Activated T-helper 17 cell treated with anti-CD3 and anti-CD28 coated beads, Interleukin-2, amount 50 U/mL, for 72 hours (primary cell): ENCODE measurements around the gene THAP11. TPM values are rescaled to one million over a fixed set of nuclear protein-coding genes. Genes with fewer than 3 reads are reported as not detected.
"Not testable (repeated sequence)": the region's sequence is repeated elsewhere in the genome, so short reads cannot be mapped to it uniquely, and the experiment has no call there.

ENCODE experiments used
- ATAC-seq: fragments of 150-1000 bp; cut with Tn5 transposase; replicated peaks from 2 replicates; pipeline ENCODE4 v1.10.0; 2021; ENCODE audit warnings: mild to moderate bottlenecking, moderate library complexity
- H3K27ac Mint-ChIP-seq: one replicate; pipeline ENCODE4 v1.8.0; 2022; ENCODE audit warnings: mixed read lengths
- H3K27me3 Mint-ChIP-seq: one replicate; pipeline ENCODE4 v1.8.0; 2022; ENCODE audit warnings: mixed read lengths
- H3K36me3 Mint-ChIP-seq: one replicate; pipeline ENCODE4 v1.8.0; 2022; ENCODE audit warnings: low read depth, mild to moderate bottlenecking, mixed read lengths
- H3K4me1 Mint-ChIP-seq: one replicate; pipeline ENCODE4 v1.8.0; 2022; ENCODE audit warnings: mixed read lengths
- H3K4me3 Mint-ChIP-seq: one replicate; pipeline ENCODE4 v1.8.0; 2022; ENCODE audit warnings: mild to moderate bottlenecking, mixed read lengths
- H3K9me3 Mint-ChIP-seq: one replicate; pipeline ENCODE4 v1.8.0; 2022; ENCODE audit warnings: mixed read lengths
- total RNA-seq, 2 donors: library from RNA; stranded (reverse); gene quantifications; one replicate each; pipeline ENCODE4 v1.2.3, GENCODE V29; 2022

Gene THAP11
- total RNA-seq, 2 donors from 2014 or later: 29.9 to 51.6 TPM

DNA sequence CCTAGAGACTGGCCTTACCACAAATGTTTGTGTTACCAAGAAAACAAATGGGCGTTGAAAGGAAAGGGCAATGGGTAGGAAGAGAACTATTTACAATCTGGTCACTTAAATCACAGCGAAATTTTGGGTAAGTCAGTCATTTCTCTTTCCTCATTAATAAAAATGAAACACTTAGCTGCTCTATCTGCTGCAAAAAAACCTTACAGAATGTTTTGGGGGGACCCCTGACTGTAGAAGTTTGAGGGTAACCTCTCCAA is 3.9 kb downstream of the THAP11 start:
- H3K27ac Mint-ChIP-seq: peak overlapping the region; percentile 91
- H3K36me3 Mint-ChIP-seq: peaks cover 43% of the 10 kb centered on the region
- peak overlapping the region; percentile 88 for H3K4me3 Mint-ChIP-seq
- no peaks in the 10 kb centered on the region for H3K27me3 Mint-ChIP-seq
- ATAC-seq: no peak
- H3K4me1 Mint-ChIP-seq: peaks cover 15% of the 10 kb centered on the region
- no peaks in the 10 kb centered on the region for H3K9me3 Mint-ChIP-seq

- H3K36me3 Mint-ChIP-seq: peaks cover 43% of the 10 kb centered on the region
- no peaks in the 10 kb centered on the region for H3K27me3 Mint-ChIP-seq
- H3K4me3 Mint-ChIP-seq: peak within 1 kb of the TSS; percentile 88
- H3K9me3 Mint-ChIP-seq: no peaks in the 10 kb centered on the region
- H3K27ac Mint-ChIP-seq: peak within 1 kb of the TSS; percentile 91
- ATAC-seq: peak; percentile 78
- H3K4me1 Mint-ChIP-seq: peaks cover 12% of the 10 kb centered on the region
These were observed 4.4 kb downstream of the THAP11 start, which contains the start of gene NUTF2 for GRCh38 chr16:67846320-67847063. NUTF2 (plus strand) TSS chr16:67846933; CDS start chr16:67865131, 18,198 bp downstream.

DNA sequence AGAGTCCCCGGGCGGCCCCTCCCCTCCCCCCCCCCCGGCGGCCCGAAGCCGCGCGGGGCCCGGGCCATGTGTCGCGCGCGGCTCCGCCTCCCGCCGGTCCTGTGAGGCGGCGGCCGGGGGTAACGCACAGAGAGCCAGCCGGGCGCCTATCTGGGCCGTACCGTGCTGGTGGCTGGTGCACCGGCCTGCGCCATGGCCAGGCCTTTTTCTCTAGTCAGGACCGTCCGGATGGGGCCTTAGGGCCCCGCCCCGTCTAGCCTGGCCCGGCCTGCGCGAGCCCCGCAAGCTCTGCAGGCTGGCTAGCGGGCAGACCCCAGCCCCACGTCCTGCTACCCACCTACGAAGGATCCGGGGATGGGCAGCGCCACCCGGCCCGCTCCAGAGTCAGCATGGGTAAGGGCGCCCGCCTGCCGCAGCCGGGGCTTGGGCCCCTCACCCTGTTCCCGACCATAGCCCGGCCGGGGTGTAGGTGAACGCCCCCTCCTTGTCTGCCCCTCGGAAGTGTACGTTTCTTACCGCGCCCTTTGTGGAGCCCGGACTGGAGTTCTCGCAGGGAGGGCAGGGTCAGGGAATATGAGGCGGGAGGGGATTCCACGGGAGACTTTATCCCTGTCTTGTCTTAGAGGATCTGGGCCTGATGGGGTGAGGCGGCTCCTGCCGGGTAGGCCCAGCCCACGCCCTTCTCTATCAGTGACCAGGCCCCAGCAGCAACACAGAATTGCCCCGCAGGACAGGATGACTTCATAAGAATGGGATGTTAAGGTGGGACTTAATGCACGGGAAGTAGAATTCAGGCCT is 5.1 kb downstream of the THAP11 start, which contains the start of gene CENPT:
TSS of gene CENPT (minus strand) at position 630 of the 798 bp plus-strand sequence. CDS start 13,834 bp downstream, outside the sequence.
- ATAC-seq: peak; percentile 57
- Mint-ChIP-seq H3K36me3 (peaks cover 43% of the 10 kb centered on the region), H3K27ac (peak within 1 kb of the TSS; percentile 91), H3K27me3 (no peaks in the 10 kb centered on the region), H3K4me3 (peak within 1 kb of the TSS; percentile 88), H3K9me3 (no peaks in the 10 kb centered on the region), H3K4me1 (peaks cover 9% of the 10 kb centered on the region)

- H3K27ac Mint-ChIP-seq: peak overlapping the region; percentile 89
- no peaks in the 10 kb centered on the region for H3K9me3 Mint-ChIP-seq
- H3K27me3 Mint-ChIP-seq: no peaks in the 10 kb centered on the region
- H3K36me3 Mint-ChIP-seq: peaks cover 37% of the 10 kb centered on the region
- peak overlapping the region; percentile 88 for H3K4me3 Mint-ChIP-seq
- no peak for ATAC-seq
- H3K4me1 Mint-ChIP-seq: peaks cover 9% of the 10 kb centered on the region
These were observed 6.0 kb downstream of the THAP11 start for GRCh38 chr16:67848118-67848517.

DNA sequence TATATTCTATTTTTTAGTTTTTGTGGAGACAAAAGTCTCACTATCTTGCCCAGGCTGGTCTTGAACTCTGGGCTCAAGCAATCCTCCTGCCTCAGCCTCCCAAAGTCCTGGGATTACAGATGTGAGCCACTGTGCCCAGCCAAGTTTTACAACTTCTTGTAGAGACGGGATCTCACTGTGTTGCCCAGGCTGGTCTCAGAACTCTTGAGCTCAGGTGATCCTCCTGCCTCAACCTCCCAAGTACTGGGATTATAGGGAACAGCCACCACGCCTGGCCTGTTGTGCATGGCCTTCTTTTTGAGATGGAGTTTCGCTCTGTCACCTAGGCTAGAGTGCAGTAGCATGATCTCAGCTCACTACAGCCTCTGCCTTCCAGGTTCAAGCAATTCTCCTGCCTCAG is 11.6 kb downstream of the THAP11 start:
- Mint-ChIP-seq H3K36me3 (peaks cover 29% of the 10 kb centered on the region), H3K27ac (peak overlapping the region; percentile 79), H3K9me3 (no peaks in the 10 kb centered on the region), H3K4me3 (no peak overlapping the region), H3K27me3 (no peaks in the 10 kb centered on the region), H3K4me1 (peaks cover 18% of the 10 kb centered on the region)
- ATAC-seq: no peak

DNA sequence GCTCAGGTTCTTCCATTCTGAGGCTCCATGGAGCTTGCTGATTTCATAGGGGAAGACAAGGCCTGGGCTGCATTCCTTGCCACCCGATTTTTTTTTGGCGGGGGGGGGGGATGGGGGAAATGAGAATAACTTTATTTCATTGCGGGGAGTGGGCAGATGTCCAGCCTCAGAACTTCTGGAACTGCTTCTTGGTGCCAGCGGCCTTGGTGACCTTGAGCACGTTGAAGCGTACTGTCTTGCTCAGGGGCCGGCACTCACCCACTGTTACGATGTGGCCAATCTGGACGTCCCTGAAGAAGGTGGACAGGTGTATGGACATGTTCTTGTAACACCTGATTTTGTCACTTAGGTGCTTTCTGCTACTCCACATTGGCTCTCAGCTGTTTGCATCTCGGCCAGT is 13.7 kb downstream of the THAP11 start:
- Mint-ChIP-seq H3K4me3 (no peak overlapping the region), H3K36me3 (peaks cover 33% of the 10 kb centered on the region), H3K9me3 (no peaks in the 10 kb centered on the region), H3K4me1 (peaks cover 18% of the 10 kb centered on the region), H3K27ac (peak overlapping the region; percentile 79), H3K27me3 (no peaks in the 10 kb centered on the region)
- no peak for ATAC-seq

- Mint-ChIP-seq H3K4me1 (peaks cover 18% of the 10 kb centered on the region), H3K4me3 (peak overlapping the region; percentile 35), H3K27ac (peak overlapping the region; percentile 93), H3K27me3 (no peaks in the 10 kb centered on the region), H3K9me3 (no peaks in the 10 kb centered on the region), H3K36me3 (peaks cover 41% of the 10 kb centered on the region)
- no peak for ATAC-seq
These were observed 14.9 kb downstream of the THAP11 start for GRCh38 chr16:67856927-67857546.

DNA sequence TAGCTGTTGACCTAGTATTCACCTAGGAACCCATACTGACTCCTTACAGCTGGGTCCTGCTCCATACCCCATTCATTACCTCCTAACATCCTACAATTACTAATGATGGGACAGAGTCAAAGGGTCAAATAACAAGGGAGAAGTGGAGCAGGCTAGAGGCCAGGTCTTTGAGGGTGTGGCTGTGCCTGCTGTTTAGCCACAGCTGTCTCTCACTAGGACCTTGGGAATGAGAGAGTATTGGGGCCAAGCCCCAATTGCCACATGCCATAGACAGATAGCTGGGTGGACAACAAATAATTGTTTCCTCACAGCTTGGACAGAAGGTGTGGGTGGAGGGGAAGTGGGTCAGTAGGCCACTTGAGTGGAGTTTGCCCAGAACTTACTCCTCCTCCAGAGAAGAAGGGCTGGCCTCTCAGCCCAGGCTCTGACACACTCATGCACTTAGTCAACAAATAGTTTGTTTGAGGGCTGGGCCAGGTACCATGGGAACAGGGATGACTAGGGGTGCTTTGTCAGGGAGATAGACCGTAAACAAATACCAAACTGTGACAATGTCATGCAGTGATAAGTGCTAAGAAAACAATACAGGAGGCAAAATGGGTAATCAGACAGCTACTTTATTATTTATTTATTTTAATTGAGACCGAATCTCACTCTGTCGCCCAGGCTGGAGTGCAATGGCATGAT is 15.6 kb downstream of the THAP11 start:
- peak; percentile 98 for ATAC-seq
- peak overlapping the region; percentile 35 for H3K4me3 Mint-ChIP-seq
- H3K27ac Mint-ChIP-seq: peak overlapping the region; percentile 93

DNA sequence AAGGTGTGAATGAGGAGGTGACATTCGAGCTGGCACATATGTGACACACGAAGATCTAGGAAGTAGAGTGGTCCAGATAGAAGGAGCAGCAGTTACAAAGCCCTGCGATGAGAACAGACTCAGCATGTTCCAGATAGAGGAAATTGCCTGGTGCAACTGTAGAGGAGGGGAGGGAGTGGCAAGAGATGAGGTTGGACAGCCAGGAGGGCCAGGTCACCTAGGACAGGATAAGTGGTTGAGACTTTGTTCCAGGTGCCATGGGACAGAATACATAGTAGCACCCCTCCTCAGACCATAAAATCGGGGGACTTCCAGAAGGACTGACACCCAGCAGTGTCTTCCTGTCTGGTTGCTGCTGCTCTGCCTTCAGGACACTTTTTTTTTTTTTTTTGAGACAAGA is 16.4 kb downstream of the THAP11 start:
- ATAC-seq: no peak

More for the DNA sequence above, 15.6 kb downstream of the THAP11 start:
- Mint-ChIP-seq H3K9me3 (no peaks in the 10 kb centered on the region), H3K36me3 (peaks cover 41% of the 10 kb centered on the region), H3K27me3 (no peaks in the 10 kb centered on the region), H3K4me1 (peaks cover 18% of the 10 kb centered on the region)

GRCh38 chr16:67860589-67861398 is 18.7 kb downstream of the THAP11 start:
- Mint-ChIP-seq H3K27ac (peak overlapping the region; percentile 46), H3K36me3 (peaks cover 48% of the 10 kb centered on the region), H3K4me1 (peaks cover 13% of the 10 kb centered on the region), H3K4me3 (no peak overlapping the region), H3K27me3 (no peaks in the 10 kb centered on the region), H3K9me3 (no peaks in the 10 kb centered on the region)
- no peak for ATAC-seq

More for the DNA sequence above, 16.4 kb downstream of the THAP11 start:
- Mint-ChIP-seq H3K27me3 (no peaks in the 10 kb centered on the region), H3K36me3 (peaks cover 41% of the 10 kb centered on the region), H3K4me3 (no peak overlapping the region), H3K9me3 (no peaks in the 10 kb centered on the region), H3K4me1 (peaks cover 18% of the 10 kb centered on the region), H3K27ac (peak overlapping the region; percentile 93)

DNA sequence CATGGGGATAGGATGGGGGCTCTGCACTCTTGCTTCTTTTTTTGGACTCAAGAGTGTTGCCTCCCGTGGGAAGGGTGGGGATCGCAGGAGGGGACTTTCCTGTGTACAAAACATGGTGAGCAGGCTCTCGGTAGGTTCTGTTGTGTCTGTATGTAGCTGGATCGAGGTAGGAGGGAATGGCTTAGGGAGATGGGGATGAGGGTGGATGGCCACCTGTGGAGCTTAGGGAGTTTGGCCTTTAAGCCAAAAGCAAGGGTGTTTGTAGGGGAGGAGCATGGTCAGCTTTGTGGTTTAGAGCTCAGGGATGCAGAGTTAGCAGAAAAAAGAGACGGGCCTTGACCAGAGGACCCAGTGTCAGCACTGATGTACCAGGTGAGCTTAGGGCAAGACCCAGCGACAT is 19.8 kb downstream of the THAP11 start:
- H3K9me3 Mint-ChIP-seq: no peaks in the 10 kb centered on the region
- H3K27me3 Mint-ChIP-seq: no peaks in the 10 kb centered on the region
- H3K36me3 Mint-ChIP-seq: peaks cover 59% of the 10 kb centered on the region
- no peak overlapping the region for H3K4me3 Mint-ChIP-seq
- peaks cover 11% of the 10 kb centered on the region for H3K4me1 Mint-ChIP-seq
- ATAC-seq: no peak
- peak overlapping the region; percentile 46 for H3K27ac Mint-ChIP-seq

GRCh38 chr16:67862623-67863583 is 20.8 kb downstream of the THAP11 start:
- H3K27ac Mint-ChIP-seq: peak overlapping the region; percentile 46
- ATAC-seq: no peak
- peaks cover 67% of the 10 kb centered on the region for H3K36me3 Mint-ChIP-seq
- no peaks in the 10 kb centered on the region for H3K27me3 Mint-ChIP-seq
- no peaks in the 10 kb centered on the region for H3K9me3 Mint-ChIP-seq
- H3K4me3 Mint-ChIP-seq: no peak overlapping the region
- peaks cover 2% of the 10 kb centered on the region for H3K4me1 Mint-ChIP-seq

DNA sequence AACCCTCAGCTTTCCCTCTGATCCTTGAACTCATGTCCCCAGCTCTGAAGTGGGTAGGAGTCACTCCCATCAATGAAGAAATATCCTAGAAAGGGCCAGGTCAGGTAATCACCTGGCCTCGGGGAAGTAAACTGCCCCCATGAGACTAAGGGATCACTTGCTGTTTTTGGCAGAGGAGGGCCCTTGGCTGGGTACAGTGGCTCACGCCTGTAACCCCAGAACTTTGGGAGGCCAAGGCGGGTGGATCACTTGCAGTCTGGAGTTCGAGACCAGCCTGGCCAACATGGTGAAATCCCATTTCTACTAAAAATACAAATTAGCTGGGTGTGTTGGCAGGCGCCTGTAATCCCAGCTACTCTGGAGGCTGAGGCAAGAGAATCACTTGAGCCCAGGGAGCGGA is 21.9 kb downstream of the THAP11 start:
- H3K27ac Mint-ChIP-seq, H3K4me3 Mint-ChIP-seq, H3K4me1 Mint-ChIP-seq: not testable (repeated sequence)

More for the DNA sequence above, 21.9 kb downstream of the THAP11 start:
- not testable (repeated sequence) for ATAC-seq, H3K9me3 Mint-ChIP-seq, H3K27me3 Mint-ChIP-seq
- peaks cover 64% of the 10 kb centered on the region for H3K36me3 Mint-ChIP-seq
